ENCODE data around the gene NMU. TPM values are rescaled to one million over a fixed set of nuclear protein-coding genes. Genes with fewer than 3 reads are reported as not detected.
"Not testable (repeated sequence)": the region's sequence is repeated elsewhere in the genome, so short reads cannot be mapped to it uniquely, and the experiment has no call there.

The NMU gene
- total RNA-seq, 1 experiment from 2014 or later: 22.6 TPM

GRCh38 chr4:55553441-55554201, 82.5 kb downstream of the NMU start:
- TF ChIP-seq EZH2 (IDR thresholded peaks at IDR 0.05; ENCODE audit: low read depth) (no peak), CTCF (conservative IDR thresholded peaks at IDR 0.05) (no peak)
- Histone ChIP-seq H3K9me2 (ENCODE audit: insufficient read depth) (no peaks in the 10 kb centered on the region), H3K4me3 (no peak overlapping the region), H3F3A (ENCODE audit: insufficient read depth, low read depth) (peaks cover 19% of the 10 kb centered on the region), H3K9me3 (ENCODE audit: insufficient read depth, low read depth) (no peaks in the 10 kb centered on the region; the same call in 1 of the 2 replicates), H3K79me2 (ENCODE audit: low read depth) (no peaks in the 10 kb centered on the region), H3K36me3 (ENCODE audit: low read depth) (no peaks in the 10 kb centered on the region), H4K20me1 (ENCODE audit: insufficient read depth) (no peaks in the 10 kb centered on the region), H2AFZ (no peak overlapping the region), H3K27ac (no peak overlapping the region), H3K27me3 (ENCODE audit: insufficient read depth, low read depth) (no peaks in the 10 kb centered on the region), H3K4me1 (replicated peaks; ENCODE audit: insufficient read depth) (peaks cover 12% of the 10 kb centered on the region), H3K4me2 (no peak overlapping the region)
- POLR2A ChIA-PET (ENCODE audit: unreplicated experiment): no interaction called here
- DNase-seq: peak in 1 of 2 experiments; percentile 11
- intact Hi-C loops (cut with micrococcal nuclease; ENCODE audit: unreplicated experiment): loop anchor here (2.0 kb wide), 1 partner anchor 55 kb away; no protein-coding TSS in a partner anchor
- TSS peak; percentile 31 for BruUV-seq (replicated peaks)
- CTCF ChIA-PET: no interaction called here

GRCh38 chr4:55551964-55552363, 84.1 kb downstream of the NMU start:
- H3K9me2 ChIP-seq (ENCODE audit: insufficient read depth); H3K4me2 ChIP-seq; DNase-seq; H3K27me3 ChIP-seq (ENCODE audit: insufficient read depth, low read depth); H2AFZ ChIP-seq; H3K79me2 ChIP-seq (ENCODE audit: low read depth); POLR2A ChIA-PET (ENCODE audit: unreplicated experiment); CTCF ChIA-PET; H3K4me3 ChIP-seq; BruUV-seq (replicated peaks); H3K27ac ChIP-seq; H3K36me3 ChIP-seq (ENCODE audit: low read depth); H3K9me3 ChIP-seq (ENCODE audit: insufficient read depth, low read depth); H4K20me1 ChIP-seq (ENCODE audit: insufficient read depth): not testable (repeated sequence)
- intact Hi-C loops (cut with micrococcal nuclease; ENCODE audit: unreplicated experiment): loop anchor here (2.0 kb wide), 1 partner anchor 57 kb away; no protein-coding TSS in a partner anchor
- H3K4me1 ChIP-seq (replicated peaks; ENCODE audit: insufficient read depth): peaks cover 26% of the 10 kb centered on the region
- H3F3A ChIP-seq (ENCODE audit: insufficient read depth, low read depth): peaks cover 31% of the 10 kb centered on the region

- CTCF ChIA-PET: interaction anchor here (0.6 kb wide), 1 partner anchor 56 kb away, joined by 3 read pairs; no protein-coding TSS in a partner anchor
Measured at GRCh38 chr4:55549888-55550287, 86.2 kb downstream of the NMU start.

More at GRCh38 chr4:55549888-55550287, 86.2 kb downstream of the NMU start:
- Histone ChIP-seq H3K27me3 (ENCODE audit: insufficient read depth, low read depth) (no peaks in the 10 kb centered on the region), H4K20me1 (ENCODE audit: insufficient read depth) (no peaks in the 10 kb centered on the region), H3F3A (ENCODE audit: insufficient read depth, low read depth) (peaks cover 37% of the 10 kb centered on the region), H3K4me2 (peak overlapping the region; percentile 38), H3K9me2 (ENCODE audit: insufficient read depth) (no peaks in the 10 kb centered on the region), H3K27ac (peak overlapping the region; percentile 68), H3K9me3 (ENCODE audit: insufficient read depth, low read depth) (no peaks in the 10 kb centered on the region; the same call in 1 of the 2 replicates), H3K4me3 (0 out of 2 replicates have a peak overlapping the region, but pooled peaks have one; percentile 3), H3K4me1 (replicated peaks; ENCODE audit: insufficient read depth) (peaks cover 26% of the 10 kb centered on the region), H3K79me2 (ENCODE audit: low read depth) (0 out of 2 replicates have a peak, but pooled peaks cover 6% of the 10 kb centered on the region), H2AFZ (no peak overlapping the region), H3K36me3 (ENCODE audit: low read depth) (no peaks in the 10 kb centered on the region)
- TF ChIP-seq EZH2 (IDR thresholded peaks at IDR 0.05; ENCODE audit: low read depth): no peak
- no peak for TF ChIP-seq CTCF (conservative IDR thresholded peaks at IDR 0.05)
- POLR2A ChIA-PET (ENCODE audit: unreplicated experiment): interaction anchor here (0.6 to 0.7 kb wide), 3 partner anchors 88 to 184 kb away, joined by 3 to 19 read pairs (median 10); no protein-coding TSS in a partner anchor
- intact Hi-C loops (cut with micrococcal nuclease; ENCODE audit: unreplicated experiment): loop anchor here (5.0 to 10.0 kb wide), 3 partner anchors 87 to 205 kb away; partner anchors contain the start of genes NMU and SRD5A3
- peak in 1 of 2 experiments; percentile 92 for DNase-seq
- BruUV-seq (replicated peaks): no TSS peak
